Pulmonary artery endothelial cell (primary cell): Measurements from ENCODE around the gene ITSN1. TPM values are rescaled to one million over a fixed set of nuclear protein-coding genes. Genes with fewer than 3 reads are reported as not detected.
"Not testable (repeated sequence)": the region's sequence is repeated elsewhere in the genome, so short reads cannot be mapped to it uniquely, and the experiment has no call there.

Experiments
- DNase-seq: peaks from one replicate; pipeline ENCODE4 v3.0.0-alpha.2; 2011; ENCODE audit warnings: low read depth, low spot score
- total RNA-seq: library from RNA; depleted of rRNA; stranded (reverse); fragments of >200 nt; gene quantifications from 2 replicates; pipeline ENCODE4 v1.2.3, GENCODE V29; 2014

Gene ITSN1
- total RNA-seq, 1 donor from 2014 or later, result 66.4 TPM

DNA sequence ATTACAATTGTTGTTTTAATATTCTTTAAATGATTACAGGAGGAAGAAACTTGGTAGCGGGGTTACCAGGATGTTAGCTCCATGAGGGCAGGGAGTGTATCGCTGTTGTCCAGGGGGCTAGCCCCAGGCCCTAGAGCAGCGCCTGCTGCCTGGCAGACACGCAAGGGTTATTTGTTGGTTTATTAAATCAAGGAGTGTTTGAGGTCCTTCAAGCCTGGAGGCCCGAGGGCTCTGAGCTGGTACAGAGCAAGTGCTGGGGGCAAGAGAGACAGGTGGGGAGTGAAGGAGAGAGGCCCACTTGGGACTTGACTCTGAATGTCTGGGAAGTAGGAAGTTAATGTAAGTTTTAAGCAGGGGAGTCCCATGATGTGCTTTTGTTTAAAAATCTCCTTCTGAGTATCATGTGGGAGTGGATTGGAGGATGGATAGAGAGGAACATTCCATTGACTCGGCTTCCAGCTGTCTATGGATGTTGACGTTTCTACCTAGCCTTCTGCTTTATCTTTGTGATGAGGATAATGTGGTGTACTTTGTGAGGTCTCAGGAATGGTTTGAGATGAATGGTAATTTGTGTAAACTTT is 8.7 kb downstream of the ITSN1 start:
- DNase-seq, result no peak

DNA sequence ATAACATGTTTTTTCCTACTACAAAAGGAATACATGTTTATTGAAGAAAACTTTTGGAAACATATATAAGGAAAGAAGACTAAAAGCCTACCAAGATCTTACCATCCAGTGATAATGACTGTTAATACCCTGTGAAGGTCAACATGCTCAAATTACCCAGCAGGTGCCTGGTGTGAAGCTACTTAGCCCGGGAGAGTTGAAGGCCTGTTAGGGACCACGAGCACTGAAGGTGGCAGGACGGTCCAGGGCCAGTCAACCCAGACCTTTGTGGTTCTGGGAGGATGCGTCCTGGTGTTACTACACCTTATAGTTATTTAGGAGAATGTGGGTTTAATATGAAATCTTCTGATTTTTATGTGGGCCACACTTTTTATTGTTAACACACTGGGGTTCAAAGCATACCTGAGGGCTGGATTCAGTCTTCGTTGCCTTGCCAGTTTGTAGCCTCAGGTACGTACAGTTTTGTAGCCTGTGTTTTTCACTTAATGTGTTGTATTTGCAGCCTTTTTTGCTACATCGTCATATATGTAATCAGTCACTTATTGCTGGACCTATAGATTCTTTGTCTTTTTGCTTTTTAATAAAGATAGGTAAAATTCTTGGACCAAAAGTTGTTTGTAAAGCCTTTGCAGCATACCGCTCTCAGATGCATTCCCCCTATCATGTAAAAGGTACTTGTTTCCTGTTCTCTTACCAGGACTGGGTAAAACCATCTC is 9.8 kb downstream of the ITSN1 start:
- no peak for DNase-seq

DNA sequence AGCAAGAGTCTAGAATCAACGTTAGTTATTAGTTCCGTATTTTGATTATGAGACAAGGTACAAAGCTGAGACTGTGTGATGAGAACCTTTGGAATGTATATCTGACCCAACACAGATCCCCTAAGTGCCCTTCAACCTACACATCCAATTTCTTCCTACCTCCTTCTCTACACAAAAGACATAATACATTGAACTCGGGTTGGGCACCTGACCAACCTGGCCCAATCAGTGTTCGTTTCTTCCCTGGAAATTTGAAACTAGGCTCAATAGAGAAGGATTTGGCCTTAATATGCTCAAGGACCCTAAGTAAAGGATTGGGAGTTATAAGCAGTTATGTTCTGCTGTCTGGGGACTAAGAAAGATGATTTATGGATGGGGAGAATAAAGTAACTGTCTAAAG is 12.1 kb downstream of the ITSN1 start:
- DNase-seq, result no peak

DNA sequence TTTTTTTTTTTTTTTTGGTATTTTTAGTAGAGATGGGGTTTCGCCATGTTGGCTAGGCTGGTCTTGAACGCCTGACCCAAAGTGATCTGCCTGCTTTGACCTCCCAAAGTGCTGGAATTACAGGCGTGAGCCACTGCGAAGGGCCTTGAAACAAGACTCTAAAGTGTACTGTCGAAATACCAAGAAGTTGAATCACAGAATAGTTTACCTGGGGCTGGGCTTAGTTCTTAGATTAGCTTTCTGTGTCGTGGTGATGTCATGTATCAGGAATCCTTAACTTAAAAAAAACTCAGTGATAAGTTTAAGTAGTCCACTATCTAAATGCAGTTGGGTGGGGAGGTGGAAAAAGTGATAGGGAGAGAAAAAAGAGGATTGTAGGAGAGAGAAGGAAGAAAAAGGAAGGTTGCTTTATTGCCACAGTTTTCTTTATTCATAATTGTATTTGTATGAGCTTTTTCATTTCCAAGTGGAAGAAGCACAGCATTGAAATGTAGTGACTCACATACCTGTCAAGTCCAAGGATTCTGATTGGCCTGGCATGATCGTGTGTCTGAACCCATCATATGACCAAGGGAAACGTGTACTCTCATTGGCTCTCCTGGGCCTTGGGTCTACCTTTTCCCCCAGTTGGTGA is 13.4 kb downstream of the ITSN1 start:
- DNase-seq, result peak; percentile 84

GRCh38 chr21:33657124-33657820 is 15.0 kb downstream of the ITSN1 start:
- peak; percentile 70 for DNase-seq

DNA sequence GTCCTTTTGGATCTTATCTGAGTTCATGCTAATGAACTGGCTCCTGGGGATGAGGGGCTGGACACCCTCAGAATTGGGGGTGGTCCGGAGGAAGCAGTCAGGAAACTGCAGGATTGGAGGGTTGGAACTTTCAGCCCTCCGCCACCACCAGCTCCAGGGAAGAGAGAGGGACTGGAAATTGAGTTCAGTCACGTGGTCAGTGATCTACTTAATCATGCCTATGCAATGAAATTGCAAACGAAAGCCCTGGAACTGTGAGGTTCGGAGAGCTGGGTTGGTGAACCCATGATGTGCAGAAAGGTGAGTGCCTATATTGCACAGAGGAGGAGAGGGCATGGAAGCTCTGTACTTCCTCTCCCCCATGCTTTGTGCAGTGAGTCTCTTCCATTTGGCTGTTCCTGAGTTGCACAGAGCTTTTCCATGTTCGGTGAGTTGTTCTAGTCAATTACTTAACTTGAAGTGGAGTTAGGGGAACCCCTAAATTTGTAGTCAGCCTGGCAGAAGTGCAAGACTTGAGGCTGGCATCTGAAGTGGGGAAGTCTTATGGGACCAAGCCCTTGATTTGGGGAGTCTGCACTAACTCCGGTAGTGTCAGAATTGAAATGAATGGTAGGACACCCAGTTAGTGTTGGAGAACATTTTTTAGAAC is 16.7 kb downstream of the ITSN1 start:
- DNase-seq, result no peak

DNA sequence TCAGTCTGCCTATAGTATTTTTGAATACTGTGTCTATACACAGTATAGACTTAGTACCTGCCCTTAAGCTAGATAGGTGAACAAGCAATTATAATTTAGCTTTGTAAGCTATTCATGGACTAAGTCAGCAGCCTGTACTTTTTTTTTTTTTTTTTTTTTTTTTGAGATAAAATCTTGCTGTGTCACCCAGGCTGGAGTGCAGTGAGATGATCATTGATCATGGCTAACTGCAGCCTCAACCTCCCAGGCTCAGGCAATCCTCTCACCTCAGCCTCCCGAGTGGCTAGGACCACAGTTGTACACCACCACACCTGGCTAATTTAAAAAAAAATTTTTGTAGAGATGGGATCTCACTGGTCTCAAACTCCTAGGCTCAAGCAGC is 17.3 kb downstream of the ITSN1 start:
- no peak for DNase-seq

- DNase-seq, result no peak
Measured at GRCh38 chr21:33660406-33660805, 18.1 kb downstream of the ITSN1 start.

DNA sequence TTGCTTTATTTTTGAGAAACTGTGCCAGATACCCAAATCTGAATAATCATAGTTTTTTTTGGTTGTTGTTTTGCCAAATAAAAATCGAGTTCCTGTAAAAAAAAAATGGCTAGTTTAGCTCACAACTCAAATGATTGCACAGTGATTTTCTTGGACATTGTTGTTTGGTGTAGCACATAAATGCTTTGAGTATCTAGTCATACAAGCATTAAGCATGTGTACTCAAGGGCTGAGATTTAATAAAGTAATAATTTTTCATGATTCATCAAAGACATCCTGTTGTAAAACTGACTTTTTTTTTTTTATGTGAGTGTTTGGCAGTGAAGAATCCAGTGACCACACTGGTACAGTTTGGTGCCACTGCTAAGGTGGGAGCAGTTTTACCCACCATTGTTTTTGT is 18.8 kb downstream of the ITSN1 start:
- no peak for DNase-seq

DNA sequence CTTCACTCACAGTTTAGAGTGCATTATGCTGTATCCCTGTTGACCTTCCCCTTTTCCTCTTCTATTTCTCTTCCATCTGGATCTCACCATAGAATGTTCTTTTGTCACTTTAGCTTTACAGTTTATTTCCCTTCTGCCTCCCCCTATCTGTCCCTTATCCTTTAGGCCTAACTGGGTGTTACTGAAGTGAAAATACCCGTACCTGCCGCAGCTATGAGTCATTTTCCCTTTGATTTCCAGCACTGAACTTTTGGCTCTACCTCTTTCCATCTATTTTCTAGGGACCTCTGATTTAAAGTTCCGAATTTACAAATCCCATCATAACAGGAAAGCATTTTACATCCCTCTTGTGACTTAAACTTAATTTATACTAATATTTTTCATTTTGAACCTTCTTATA is 19.7 kb downstream of the ITSN1 start:
- no peak for DNase-seq

GRCh38 chr21:33663241-33663640 is 20.9 kb downstream of the ITSN1 start:
- DNase-seq, result no peak

GRCh38 chr21:33664135-33664534 is 21.8 kb downstream of the ITSN1 start:
- DNase-seq, result no peak

- DNase-seq, result no peak
Measured at GRCh38 chr21:33666153-33666552, 23.9 kb downstream of the ITSN1 start.

GRCh38 chr21:33667636-33668035 is 25.3 kb downstream of the ITSN1 start:
- DNase-seq, result no peak

- no peak for DNase-seq
Measured at GRCh38 chr21:33668180-33668579, 25.9 kb downstream of the ITSN1 start.

GRCh38 chr21:33668620-33669019 is 26.3 kb downstream of the ITSN1 start:
- no peak for DNase-seq

DNA sequence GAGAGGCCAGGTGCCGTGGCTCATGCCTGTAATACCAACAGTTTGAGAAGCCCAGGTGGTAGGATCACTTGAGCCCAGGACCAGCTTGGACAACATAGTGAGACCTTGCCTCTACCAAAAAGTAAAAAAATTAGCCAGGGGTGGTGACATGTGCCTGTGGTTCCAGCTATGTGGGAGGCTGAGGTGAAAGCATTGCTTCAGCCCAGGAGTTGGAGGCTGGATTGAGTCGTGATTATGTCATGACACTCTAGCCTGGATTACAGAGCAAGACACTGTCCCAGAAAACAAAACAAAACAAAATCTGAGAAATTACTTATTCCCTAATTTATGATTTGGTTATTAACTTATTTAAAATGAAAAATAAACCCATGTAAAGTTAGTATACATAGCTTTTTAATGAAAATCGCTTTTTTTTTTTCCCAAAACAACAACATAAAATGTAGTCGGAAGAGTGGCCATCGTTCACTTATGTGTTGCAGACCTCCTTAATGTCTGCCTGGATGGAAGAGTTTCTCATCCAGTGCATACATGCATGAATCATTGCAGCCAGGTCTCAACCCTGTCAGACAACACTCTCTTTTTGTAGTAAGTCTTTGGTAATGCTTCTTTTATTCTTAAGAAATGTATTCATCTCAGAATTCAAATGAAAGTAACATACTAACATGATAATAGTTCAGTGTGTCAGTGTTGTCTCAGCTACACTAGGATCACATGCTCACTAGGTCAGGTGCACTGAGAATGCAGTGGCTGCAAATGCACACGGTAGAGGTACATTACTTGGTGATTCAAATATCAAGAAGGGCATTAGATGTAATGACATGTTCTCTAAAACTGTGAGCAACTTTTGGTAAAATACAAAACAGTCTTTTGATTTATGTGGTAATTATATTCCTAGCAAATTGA is 28.0 kb downstream of the ITSN1 start:
- DNase-seq, result no peak

- no peak for DNase-seq
Measured at GRCh38 chr21:33673473-33673872, 31.2 kb downstream of the ITSN1 start.

GRCh38 chr21:33674226-33674625 is 31.9 kb downstream of the ITSN1 start:
- no peak for DNase-seq

- not testable (repeated sequence) for DNase-seq
Measured at GRCh38 chr21:33676666-33677065, 34.4 kb downstream of the ITSN1 start.

- DNase-seq, result no peak
Measured at GRCh38 chr21:33677450-33677849, 35.1 kb downstream of the ITSN1 start.
